Activated CD4-positive, alpha-beta T cell treated with anti-CD3 and anti-CD28 coated beads, Interleukin-2, amount 50 U/mL, for 24 hours (primary cell): ENCODE measurements around the gene CDT1.

Experiments used
- DNase-seq, 2 donors: peaks; one replicate each; pipeline ENCODE4 v3.0.0-alpha.2; 2020; ENCODE audit warnings: low read depth in 1 of 2, low spot score in 1 of 2

CDT1 gene

DNA sequence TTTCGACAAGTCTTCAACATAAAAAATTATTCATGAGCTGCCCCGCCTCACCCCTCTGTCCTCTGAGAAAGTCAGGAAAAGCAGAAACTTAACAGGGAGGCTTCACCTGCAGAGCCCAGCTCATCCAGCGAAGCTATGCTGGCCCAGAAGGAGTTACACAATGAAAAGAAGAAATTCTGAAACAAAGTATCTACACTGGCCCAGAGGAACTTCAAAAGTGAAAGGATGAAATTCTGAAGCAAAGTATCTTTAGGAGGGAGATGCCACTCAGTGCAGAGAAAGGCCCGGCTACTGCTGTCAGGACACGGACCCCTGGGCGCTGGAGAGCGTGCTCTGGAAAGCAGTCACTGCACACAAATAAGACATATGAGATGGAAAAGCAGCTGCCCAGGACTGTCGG is 51.6 kb downstream of the CDT1 start:
- no peak for DNase-seq

DNA sequence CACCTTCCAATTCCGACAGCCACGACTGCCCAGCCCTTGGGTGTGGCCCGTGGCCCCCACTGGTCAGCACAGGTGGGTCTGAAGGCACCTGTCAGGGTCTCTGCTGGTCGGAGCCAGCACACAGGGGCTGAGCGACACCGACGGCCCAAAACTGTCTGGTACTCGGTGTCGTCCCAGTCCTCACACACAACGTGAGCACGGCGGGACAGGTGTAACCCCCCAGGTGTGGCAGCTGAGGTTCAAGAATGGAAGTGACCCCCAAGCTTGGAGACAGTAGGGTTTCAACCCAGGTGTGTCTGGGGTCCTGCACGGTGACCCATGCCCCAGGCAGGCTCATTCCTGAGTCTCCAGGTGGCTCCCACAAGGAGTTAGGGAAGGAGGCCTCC is 52.1 kb downstream of the CDT1 start:
- no peak for DNase-seq

DNA sequence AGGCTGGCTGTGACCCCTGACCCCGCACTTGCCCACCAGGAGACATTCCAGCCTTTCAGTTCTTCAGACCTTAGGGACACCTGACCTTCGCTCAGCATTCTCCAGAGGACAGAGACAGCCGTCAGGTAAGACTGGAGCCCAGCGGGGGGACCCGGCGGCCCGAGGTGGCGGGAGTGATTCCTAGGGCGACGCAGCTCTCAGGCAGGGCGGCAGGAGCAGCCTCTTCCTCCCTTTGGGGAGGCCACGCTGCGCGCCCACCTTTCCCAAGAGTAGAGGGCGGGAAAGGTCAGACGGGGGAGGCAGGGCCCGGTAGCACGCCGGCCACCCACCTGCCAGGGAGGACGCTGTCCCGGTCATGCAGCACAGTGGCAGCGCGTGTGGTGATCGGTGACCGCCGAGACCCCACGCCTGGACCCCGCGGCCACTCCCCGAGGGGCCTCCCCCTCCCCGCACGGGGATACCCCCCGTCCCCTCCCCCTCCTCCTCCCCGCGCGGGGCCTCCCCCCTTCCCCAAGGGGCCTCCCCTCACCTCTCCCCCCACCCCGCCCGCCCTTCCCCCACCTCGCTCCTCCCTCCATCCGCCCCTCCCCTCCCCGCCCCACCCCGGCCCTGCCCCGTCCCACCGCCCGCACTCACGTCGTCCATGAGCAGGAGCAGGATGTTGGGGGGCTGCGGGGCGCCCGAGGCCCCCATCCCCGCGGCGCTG is 52.7 kb downstream of the CDT1 start:
- DNase-seq = no peak

DNA sequence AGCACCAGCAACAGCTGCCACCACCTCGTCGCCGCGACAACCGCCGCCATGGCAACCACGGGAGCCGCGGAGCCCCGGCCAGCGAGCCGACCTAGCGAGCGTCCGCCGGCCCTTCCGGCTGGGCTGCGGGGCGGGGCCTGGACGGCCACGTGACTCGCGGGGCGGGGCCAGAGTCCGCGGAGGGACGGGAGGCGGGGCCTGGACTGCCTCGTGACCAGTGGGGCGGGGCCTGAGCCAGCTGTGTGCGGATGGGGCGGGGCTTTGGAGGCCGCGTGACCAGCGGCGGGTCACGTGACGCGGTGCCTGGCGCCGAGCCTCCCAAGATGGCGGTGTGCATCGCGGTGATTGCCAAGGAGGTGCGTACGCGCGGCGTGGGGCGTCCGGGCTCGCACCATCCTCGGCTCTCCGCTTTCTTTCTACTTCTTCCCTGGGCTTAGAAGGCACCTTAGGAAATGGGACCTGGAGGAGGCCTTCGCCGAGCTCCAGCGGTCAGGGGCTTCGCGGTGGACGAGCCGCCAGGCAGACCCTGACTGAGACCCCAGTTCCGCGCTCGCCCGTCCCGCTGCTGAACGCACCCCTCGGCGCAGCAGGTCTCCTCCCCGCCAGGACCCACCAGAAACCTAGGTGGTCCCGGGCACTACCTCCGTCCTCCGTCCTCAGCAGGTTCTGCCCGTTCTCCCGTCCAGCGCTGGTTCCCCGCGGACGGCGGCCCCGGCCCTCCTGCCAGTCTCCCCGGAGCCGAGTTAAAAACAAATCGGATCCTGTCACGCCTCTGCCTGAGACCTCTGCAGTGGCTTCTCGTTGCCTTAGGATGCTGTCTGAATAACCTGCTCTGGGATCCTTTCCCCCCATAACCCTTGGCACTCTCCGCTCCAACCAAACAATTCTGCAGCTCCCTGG is 53.5 kb downstream of the CDT1 start, which contains the start of the genes GALNS and TRAPPC2L:
Gene GALNS (minus strand): TSS at position 120 of the 900 bp plus-strand sequence. CDS start 70 bp downstream, at position 50.
Gene TRAPPC2L (plus strand): TSS at position 300 of the 900 bp plus-strand sequence. CDS start 24 bp downstream, at position 324.
- peak; percentile 98 for DNase-seq

DNA sequence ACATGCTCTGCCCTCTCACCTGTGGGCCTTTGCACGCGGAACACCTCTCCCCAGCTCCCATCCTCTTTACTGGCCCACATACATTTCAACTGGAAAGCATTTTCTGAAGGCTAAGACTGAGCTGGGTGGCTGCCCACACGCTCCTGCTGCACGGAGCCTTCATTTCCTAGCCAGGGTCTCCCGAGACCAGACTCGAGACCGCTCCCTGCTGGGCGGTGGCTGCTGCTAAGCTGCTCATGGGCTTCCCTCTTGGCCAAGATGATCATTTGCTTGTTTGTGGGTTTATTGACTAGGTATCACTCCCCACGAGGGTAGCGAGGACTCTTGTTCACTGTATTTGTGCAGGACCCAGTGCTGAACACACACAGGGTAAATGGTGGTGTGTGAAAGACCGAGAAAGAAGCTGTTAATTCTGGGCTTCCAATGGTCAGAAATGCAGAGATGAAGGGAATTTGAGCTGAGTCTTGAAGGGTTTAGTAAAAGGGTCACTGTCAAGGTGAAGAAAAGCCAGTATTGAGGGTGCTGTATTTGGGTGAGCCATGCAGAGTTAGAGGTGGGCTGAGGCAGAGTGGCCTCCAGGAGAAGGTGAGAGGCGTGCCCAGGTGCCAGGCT is 54.2 kb downstream of the CDT1 start:
- peak; percentile 45 to 61 for DNase-seq
